ENCODE data around the gene APBA2.

Gene APBA2

GRCh38 chr15:28868744-28869345 is 16.9 kb upstream of the APBA2 start:
- Histone ChIP-seq H3K9me2 (replicated peaks; ENCODE audit: insufficient read depth, low read length) (no peaks in the 10 kb centered on the region), H3K9ac (ENCODE audit: low read length) (no peak overlapping the region), H3K36me3 (replicated peaks; ENCODE audit: insufficient read depth, low read length) (no peaks in the 10 kb centered on the region), H3K27me3 (replicated peaks; ENCODE audit: insufficient read depth, low read length) (no peaks in the 10 kb centered on the region), H4K20me1 (ENCODE audit: insufficient read depth, low read length) (no peaks in the 10 kb centered on the region), H3K27ac (ENCODE audit: low read length) (no peak overlapping the region), H3K4me3 (ENCODE audit: low read length) (no peak overlapping the region), H3K4me1 (ENCODE audit: low read length) (no peaks in the 10 kb centered on the region), H3F3A (ENCODE audit: insufficient read depth, low read length) (no peaks in the 10 kb centered on the region), H3K79me2 (ENCODE audit: low read length) (no peaks in the 10 kb centered on the region), H3K9me3 (replicated peaks; ENCODE audit: insufficient read depth, low read length) (no peaks in the 10 kb centered on the region), H3K4me2 (ENCODE audit: low read depth, low read length) (no peak overlapping the region), H2AFZ (ENCODE audit: low read length) (no peak overlapping the region)
- TF ChIP-seq EZH2 (optimal IDR thresholded peaks at IDR 0.05; ENCODE audit: low read depth, low read length): no peak
- no peak for DNase-seq

GRCh38 chr15:28871168-28871567 is 14.6 kb upstream of the APBA2 start:
- Histone ChIP-seq H3K27me3 (replicated peaks; ENCODE audit: insufficient read depth, low read length) (no peaks in the 10 kb centered on the region), H3K9me3 (replicated peaks; ENCODE audit: insufficient read depth, low read length) (no peaks in the 10 kb centered on the region), H3K4me3 (ENCODE audit: low read length) (no peak overlapping the region), H3K4me1 (ENCODE audit: low read length) (no peaks in the 10 kb centered on the region), H3K27ac (ENCODE audit: low read length) (no peak overlapping the region), H3K79me2 (ENCODE audit: low read length) (no peaks in the 10 kb centered on the region), H3K36me3 (replicated peaks; ENCODE audit: insufficient read depth, low read length) (no peaks in the 10 kb centered on the region), H3F3A (ENCODE audit: insufficient read depth, low read length) (no peaks in the 10 kb centered on the region), H3K9ac (ENCODE audit: low read length) (no peak overlapping the region), H2AFZ (ENCODE audit: low read length) (no peak overlapping the region), H4K20me1 (ENCODE audit: insufficient read depth, low read length) (no peaks in the 10 kb centered on the region), H3K9me2 (replicated peaks; ENCODE audit: insufficient read depth, low read length) (no peaks in the 10 kb centered on the region), H3K4me2 (ENCODE audit: low read depth, low read length) (no peak overlapping the region)
- no peak for TF ChIP-seq EZH2 (optimal IDR thresholded peaks at IDR 0.05; ENCODE audit: low read depth, low read length)
- TF ChIP-seq CTCF (IDR thresholded peaks at IDR 0.05; ENCODE audit: low read length): no peak
- TF ChIP-seq EZH2phosphoT487 (IDR thresholded peaks at IDR 0.05; ENCODE audit: low read length): no peak
- DNase-seq: no peak

- Histone ChIP-seq H4K20me1 (ENCODE audit: insufficient read depth, low read length) (no peaks in the 10 kb centered on the region), H3K4me2 (ENCODE audit: low read depth, low read length) (no peak overlapping the region)
- TF ChIP-seq CTCF (IDR thresholded peaks at IDR 0.05; ENCODE audit: low read length) (no peak), EZH2phosphoT487 (IDR thresholded peaks at IDR 0.05; ENCODE audit: low read length) (no peak), EZH2 (optimal IDR thresholded peaks at IDR 0.05; ENCODE audit: low read depth, low read length) (no peak)
Observed at GRCh38 chr15:28873006-28873405, 12.8 kb upstream of the APBA2 start.

GRCh38 chr15:28873585-28874190 is 12.1 kb upstream of the APBA2 start:
- no peaks in the 10 kb centered on the region for H3K36me3 ChIP-seq (replicated peaks; ENCODE audit: insufficient read depth, low read length)
- H3K79me2 ChIP-seq (ENCODE audit: low read length): no peaks in the 10 kb centered on the region
- H3F3A ChIP-seq (ENCODE audit: insufficient read depth, low read length): no peaks in the 10 kb centered on the region
- H3K4me1 ChIP-seq (ENCODE audit: low read length): no peaks in the 10 kb centered on the region
- no peak overlapping the region for H3K4me2 ChIP-seq (ENCODE audit: low read depth, low read length)
- no peaks in the 10 kb centered on the region for H3K27me3 ChIP-seq (replicated peaks; ENCODE audit: insufficient read depth, low read length)
- TF ChIP-seq EZH2 (optimal IDR thresholded peaks at IDR 0.05; ENCODE audit: low read depth, low read length): no peak
- no peak for TF ChIP-seq CTCF (IDR thresholded peaks at IDR 0.05; ENCODE audit: low read length)
- TF ChIP-seq EZH2phosphoT487 (IDR thresholded peaks at IDR 0.05; ENCODE audit: low read length): no peak
- H4K20me1 ChIP-seq (ENCODE audit: insufficient read depth, low read length): no peaks in the 10 kb centered on the region
- H3K9me3 ChIP-seq (replicated peaks; ENCODE audit: insufficient read depth, low read length): no peaks in the 10 kb centered on the region
- H3K4me3 ChIP-seq (ENCODE audit: low read length): no peak overlapping the region
- no peak overlapping the region for H3K9ac ChIP-seq (ENCODE audit: low read length)
- no peak for DNase-seq
- no peaks in the 10 kb centered on the region for H3K9me2 ChIP-seq (replicated peaks; ENCODE audit: insufficient read depth, low read length)
- no peak overlapping the region for H2AFZ ChIP-seq (ENCODE audit: low read length)
- no peak overlapping the region for H3K27ac ChIP-seq (ENCODE audit: low read length)

More at GRCh38 chr15:28873006-28873405, 12.8 kb upstream of the APBA2 start:
- no peaks in the 10 kb centered on the region for H3K4me1 ChIP-seq (ENCODE audit: low read length)
- no peak overlapping the region for H3K4me3 ChIP-seq (ENCODE audit: low read length)
- H3K36me3 ChIP-seq (replicated peaks; ENCODE audit: insufficient read depth, low read length): no peaks in the 10 kb centered on the region
- H3K9me2 ChIP-seq (replicated peaks; ENCODE audit: insufficient read depth, low read length): no peaks in the 10 kb centered on the region
- no peaks in the 10 kb centered on the region for H3K27me3 ChIP-seq (replicated peaks; ENCODE audit: insufficient read depth, low read length)
- no peaks in the 10 kb centered on the region for H3F3A ChIP-seq (ENCODE audit: insufficient read depth, low read length)
- H3K9ac ChIP-seq (ENCODE audit: low read length): no peak overlapping the region
- no peaks in the 10 kb centered on the region for H3K9me3 ChIP-seq (replicated peaks; ENCODE audit: insufficient read depth, low read length)
- H3K27ac ChIP-seq (ENCODE audit: low read length): no peak overlapping the region
- H2AFZ ChIP-seq (ENCODE audit: low read length): no peak overlapping the region
- no peaks in the 10 kb centered on the region for H3K79me2 ChIP-seq (ENCODE audit: low read length)
- no peak for DNase-seq

Data from MM.1S (cell line).